OCI-LY1 (cell line): ENCODE data around the gene BAIAP2L1.

Source experiments
- CTCF ChIP-seq: fragments of 200-600 bp; sonication (generic), shearing (Covaris generic); IDR thresholded peaks from 2 replicates; pipeline ENCODE4 v1.5.1; 2017; ENCODE audit warnings: mild to moderate bottlenecking, antibody characterized with exemption, low read length, moderate library complexity, mixed read lengths
- EZH2 ChIP-seq: fragments of 200-600 bp; sonication (generic), shearing (Covaris generic); IDR thresholded peaks from 2 replicates; pipeline ENCODE4 v1.8.0; 2017; ENCODE audit warnings: borderline replicate concordance, mixed run types, mild to moderate bottlenecking, antibody characterized with exemption, low read length, moderate library complexity, mixed read lengths

- no peak for TF ChIP-seq CTCF
- TF ChIP-seq EZH2, result no peak
These were observed 42.2 kb downstream of the BAIAP2L1 start for GRCh38 chr7:98358706-98359105.
